Thyroid gland (tissue), 4 donors: ENCODE data around the gene CEP170B.

Experiments
- CTCF ChIP-seq, 6 experiments: fragments of 200-600 bp in 3 of 6; fragments of 450-650 bp in 3 of 6; sonication (generic) in 3 of 6; IDR thresholded peaks; one replicate each; pipeline ENCODE4 v1.5.1; 2016 to 2019; ENCODE audit warnings: antibody characterized with exemption in 6 of 6, mild to moderate bottlenecking in 2 of 6, inconsistent platforms in 1 of 6, moderate library complexity in 1 of 6
- POLR2A ChIP-seq, 2 donors: fragments of 450-650 bp; IDR thresholded peaks; one replicate each; pipeline ENCODE4 v1.6.1; 2017; ENCODE audit warnings: antibody characterized with exemption in 2 of 2, mild to moderate bottlenecking in 2 of 2, moderate library complexity in 1 of 2

- TF ChIP-seq CTCF (IDR thresholded peaks at IDR 0.05) (no peak), POLR2A (IDR thresholded peaks at IDR 0.05) (no peak)
Observed at GRCh38 chr14:104863131-104863862, 1.8 kb upstream of the CEP170B start.
